ENCODE measurements around the gene HIP1.
"Not testable (repeated sequence)": the region's sequence is repeated elsewhere in the genome, so short reads cannot be mapped to it uniquely, and the experiment has no call there.

HIP1 gene

GRCh38 chr7:75644589-75644988 is 94.2 kb downstream of the HIP1 start:
- DNase-seq (ENCODE audit: low read depth in 2 of 2), result no peak

DNA sequence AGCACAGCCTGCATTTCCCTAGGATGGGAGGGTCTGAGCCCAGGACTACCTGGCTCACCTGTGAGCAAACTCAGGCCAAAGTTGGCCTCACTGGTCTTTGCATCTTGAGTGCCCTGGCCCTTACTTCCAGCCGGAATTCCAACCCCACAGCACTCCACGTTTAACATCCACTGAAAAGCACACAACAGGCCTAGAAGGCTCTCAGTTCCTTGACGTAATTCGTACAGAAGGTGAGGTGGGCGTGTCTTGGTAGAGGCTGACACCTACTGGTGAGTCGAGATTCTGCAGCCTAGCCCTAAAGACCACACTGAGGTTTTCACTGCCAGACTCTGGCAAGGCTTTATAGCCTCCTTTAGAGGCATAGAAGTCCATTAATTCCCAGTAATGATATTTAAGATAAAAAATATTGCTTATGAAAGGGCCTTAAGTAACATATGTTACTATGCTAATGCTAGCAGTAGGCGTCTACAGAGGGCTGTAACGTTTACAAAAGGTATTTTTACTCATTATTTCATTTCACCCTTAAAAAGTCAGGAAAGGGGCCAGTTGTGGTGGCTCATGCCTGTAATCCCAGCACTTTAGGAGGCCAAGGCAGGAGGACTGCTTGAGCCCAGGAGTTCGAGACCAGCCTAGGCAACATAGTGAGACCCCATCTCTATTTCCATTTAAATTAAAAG is 95.8 kb downstream of the HIP1 start:
- peak; percentile 49 to 60 for DNase-seq (ENCODE audit: low read depth in 2 of 2)

DNA sequence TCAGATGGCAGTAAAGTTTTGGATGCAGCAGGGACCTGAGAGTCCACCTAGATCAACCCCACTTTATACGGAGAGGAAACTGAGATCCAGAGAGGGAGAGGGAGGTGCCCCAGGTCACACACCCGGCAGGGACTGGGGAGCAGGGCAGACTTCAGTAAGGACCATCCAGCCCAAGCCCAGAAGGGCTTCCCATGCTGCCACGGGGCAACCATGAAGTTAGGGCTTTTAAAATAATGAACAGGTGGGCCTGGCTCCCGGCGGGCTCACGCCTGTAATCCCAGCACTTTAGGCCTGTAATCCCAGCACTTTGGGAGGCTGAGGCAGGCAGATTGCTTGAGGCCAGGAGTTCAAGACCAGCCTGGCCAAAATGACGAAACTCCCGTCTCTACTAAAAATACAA is 98.5 kb downstream of the HIP1 start:
- DNase-seq (ENCODE audit: low read depth in 2 of 2), result no peak

DNA sequence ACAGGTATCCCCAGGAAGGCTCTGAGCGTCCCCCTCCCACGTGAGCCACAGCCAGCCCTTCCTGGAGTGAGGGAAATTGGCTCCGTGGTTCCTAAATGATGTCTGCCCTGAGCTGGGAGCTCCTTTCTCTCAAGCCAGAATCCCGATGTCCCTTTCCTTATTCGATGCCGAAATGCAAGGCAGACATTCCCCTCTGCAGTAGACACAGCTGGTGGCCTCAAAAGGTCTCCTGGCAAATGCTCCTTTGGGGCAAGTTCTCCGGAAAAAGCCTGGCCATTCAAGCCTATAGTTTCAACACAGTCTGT is 98.9 kb downstream of the HIP1 start:
- no peak for DNase-seq (ENCODE audit: low read depth in 2 of 2)

GRCh38 chr7:75639071-75639885 is 99.5 kb downstream of the HIP1 start:
- no peak for DNase-seq (ENCODE audit: low read depth in 2 of 2)

DNA sequence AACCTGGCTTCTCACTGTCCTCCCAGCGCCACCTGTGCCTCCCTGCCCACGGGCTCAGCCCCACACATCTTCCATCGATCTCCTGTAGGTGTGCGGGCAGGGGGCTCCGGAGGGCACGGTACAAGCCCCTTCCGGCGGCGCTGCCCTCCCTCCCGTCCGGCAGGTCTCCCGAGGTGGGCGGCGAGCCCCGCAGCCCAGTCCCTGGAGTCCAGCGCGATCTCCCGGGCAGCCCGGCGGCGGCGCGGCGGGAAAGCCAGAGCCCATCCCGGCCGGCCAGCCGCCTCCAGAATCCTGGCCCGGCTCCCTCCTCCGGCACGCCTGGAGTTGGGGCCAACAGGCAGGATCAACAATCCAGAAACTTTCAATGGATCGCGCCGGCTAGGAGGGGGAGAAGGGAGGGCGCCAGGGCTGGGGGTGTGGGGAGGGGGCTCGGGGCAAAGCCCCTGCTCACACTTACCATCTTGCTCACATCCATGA is 100.1 kb downstream of the HIP1 start:
- DNase-seq (ENCODE audit: low read depth in 2 of 2), result no peak

- DNase-seq (ENCODE audit: low read depth in 2 of 2), result no peak
Observed at GRCh38 chr7:75637854-75638593, 100.7 kb downstream of the HIP1 start.

DNA sequence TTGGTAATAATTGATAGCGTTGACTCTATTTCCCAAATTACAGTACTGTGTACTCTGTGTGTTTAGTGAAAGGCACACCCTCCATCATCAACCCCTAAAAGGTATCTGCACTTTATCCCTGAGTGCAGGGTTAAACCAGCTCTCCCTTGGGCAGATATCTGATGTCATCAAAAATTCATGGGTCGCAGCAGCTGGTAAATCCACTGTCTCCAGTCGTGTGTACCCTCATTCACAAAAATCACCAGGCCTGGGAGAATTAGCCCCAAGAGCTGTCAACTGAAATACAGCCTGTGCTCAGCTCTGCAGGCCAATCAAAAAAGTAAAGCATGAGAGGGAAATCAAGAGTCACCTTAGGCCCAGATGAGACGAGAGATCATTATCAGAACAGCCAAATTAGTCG is 103.7 kb downstream of the HIP1 start:
- no peak for DNase-seq (ENCODE audit: low read depth in 2 of 2)

GRCh38 chr7:75632587-75632986 is 106.2 kb downstream of the HIP1 start:
- DNase-seq (ENCODE audit: low read depth in 2 of 2), result not testable (repeated sequence)

DNA sequence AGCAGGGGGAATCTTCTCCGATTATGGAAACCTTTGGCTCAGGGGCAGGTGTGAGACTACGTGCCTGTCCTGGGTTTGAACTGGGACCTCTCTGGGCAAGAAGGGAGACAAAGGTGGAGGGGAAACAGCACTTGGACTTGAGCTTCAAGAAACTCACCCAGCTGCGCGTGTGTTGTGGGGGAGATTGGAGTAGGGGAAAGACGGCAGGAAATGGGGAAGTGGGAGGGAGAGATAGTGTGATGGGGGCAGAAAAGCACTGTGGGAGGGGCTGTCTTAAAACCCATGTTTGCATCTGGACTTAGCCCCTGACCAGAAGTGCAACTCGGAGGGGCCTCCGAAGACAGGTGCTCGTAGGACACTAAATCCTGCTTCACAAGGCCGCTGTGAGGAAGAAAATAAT is 107.0 kb downstream of the HIP1 start:
- DNase-seq (ENCODE audit: low read depth in 2 of 2), result no peak

DNA sequence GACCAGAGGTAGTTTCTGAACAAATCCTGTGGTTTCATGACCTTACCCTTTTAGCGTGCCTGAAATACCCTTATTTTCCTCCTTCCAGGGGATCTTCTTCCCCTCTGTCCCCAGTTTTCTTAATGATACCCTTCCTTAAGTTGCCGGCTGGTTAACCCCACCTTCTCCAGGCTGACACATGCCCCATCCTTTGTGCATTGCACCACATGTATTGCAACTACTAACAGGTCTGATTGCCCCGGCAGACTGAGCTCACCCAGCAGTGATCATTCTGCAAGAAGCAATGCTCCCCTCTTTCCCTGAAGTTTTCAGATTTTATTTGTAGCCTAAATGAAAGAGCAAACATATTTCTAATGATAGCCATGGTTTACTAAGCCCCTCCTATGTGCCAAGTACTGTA is 108.2 kb downstream of the HIP1 start:
- DNase-seq (ENCODE audit: low read depth in 2 of 2), result no peak

- DNase-seq (ENCODE audit: low read depth in 2 of 2), result no peak
Observed at GRCh38 chr7:75629044-75629443, 109.7 kb downstream of the HIP1 start.

DNA sequence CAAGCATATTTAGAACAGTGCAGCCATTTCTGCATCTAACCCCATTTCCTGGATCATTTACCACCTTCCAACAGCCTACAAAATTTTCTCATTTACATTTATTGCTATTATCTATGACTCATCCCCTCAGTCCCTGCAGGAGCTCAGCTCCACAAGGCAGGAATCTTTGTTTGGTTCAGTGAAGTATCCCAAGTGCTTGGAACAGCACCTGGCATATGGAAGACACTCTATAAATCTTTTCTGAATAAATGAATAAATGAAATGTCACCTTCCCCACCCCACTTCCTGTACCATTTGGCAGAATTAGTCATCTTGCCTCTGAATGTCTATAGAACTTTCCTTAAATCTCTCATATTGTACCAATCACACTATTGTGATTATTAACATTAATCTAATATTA is 110.7 kb downstream of the HIP1 start:
- no peak for DNase-seq (ENCODE audit: low read depth in 2 of 2)

GRCh38 chr7:75626954-75627353 is 111.8 kb downstream of the HIP1 start:
- no peak for DNase-seq (ENCODE audit: low read depth in 2 of 2)

GRCh38 chr7:75625868-75626267 is 112.9 kb downstream of the HIP1 start:
- no peak for DNase-seq (ENCODE audit: low read depth in 2 of 2)

DNA sequence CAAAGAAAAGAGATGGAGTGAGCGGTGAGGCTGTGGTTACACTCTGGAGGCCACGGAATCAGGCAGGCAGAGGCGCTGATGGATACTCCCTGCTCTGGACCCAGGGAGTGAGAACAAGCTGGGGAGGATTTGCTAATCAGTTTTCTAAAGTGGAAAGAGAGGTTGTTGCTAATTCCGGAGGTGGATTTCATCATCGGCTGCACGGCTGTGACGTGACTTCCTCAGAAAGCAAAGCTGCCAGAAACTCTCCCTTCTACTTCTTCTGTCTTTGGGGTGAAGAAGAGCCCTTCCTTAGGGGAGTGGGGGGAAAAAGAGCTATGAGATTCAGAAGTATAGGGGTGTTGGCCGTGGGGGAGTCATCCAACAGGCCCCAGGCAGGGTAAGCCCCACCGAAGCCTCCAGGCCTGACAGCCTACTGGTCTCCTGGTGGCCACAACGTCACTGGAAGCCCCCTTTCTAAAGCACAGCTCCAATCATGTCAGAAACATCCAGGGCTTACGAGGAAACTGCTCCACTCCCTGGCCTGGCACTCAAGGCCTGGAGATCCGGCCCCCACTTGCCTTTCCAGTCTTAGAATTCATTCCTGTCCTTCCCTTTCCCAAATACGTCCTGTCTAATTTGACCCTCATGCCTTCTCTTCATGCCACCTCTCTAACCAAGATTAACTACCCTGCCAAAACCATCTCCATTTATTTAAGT is 114.5 kb downstream of the HIP1 start:
- no peak for DNase-seq (ENCODE audit: low read depth in 2 of 2)

DNA sequence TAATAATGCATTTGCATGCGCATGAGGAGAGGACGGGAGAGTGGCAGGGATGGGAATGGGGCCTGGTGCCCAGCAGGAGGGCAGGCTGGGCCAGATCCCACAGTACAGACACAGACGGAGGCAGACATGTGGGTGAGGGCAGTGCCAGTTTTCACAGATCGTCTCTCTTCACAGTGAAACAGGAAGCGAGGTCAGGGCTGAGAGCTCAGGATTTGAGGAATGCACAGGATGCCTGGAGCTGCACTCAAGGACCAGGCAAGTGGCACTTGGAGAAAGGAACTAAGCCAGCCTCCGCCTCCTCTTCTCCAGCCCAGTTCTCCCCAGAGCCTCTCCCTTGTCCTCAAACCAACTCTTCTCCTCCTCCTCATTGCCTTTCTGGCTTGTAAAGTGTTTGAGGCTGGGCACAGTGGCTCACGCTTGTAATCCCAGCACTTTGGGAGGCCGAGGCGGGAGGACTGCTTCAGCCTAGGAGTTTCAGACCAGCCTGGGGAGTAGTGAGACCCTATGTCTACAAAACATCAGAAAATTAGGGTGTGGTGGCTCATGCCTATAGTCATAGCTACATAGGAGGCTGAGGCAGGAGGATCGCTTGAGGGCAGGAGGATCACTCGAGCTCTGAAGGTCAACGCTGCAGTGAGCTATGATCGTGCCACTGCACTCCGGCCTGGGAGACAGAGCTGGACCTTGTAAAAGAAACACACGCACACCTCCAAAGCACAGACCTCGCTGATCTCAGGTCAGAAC is 115.2 kb downstream of the HIP1 start:
- DNase-seq (ENCODE audit: low read depth in 2 of 2), result no peak

DNA sequence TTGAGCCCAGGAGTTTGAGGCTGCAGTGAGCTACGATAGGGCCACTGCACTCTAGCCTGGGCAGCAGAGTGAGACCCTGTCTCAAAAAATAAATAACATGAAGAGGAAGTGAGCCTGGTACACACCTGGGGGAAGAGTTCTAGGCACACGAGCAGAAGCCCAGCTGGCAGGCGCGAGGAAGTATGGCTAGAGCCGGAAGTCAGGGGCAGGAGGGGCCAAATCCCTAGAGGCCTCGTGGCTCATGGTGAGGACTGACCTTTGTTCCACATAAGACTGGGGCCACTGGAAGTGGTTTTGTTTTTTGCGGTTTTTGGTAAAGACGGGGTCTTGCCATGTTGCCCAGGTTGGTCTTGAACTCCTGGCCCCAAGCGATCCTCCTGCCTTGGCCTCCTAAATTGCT is 117.6 kb downstream of the HIP1 start:
- DNase-seq (ENCODE audit: low read depth in 2 of 2), result no peak

DNA sequence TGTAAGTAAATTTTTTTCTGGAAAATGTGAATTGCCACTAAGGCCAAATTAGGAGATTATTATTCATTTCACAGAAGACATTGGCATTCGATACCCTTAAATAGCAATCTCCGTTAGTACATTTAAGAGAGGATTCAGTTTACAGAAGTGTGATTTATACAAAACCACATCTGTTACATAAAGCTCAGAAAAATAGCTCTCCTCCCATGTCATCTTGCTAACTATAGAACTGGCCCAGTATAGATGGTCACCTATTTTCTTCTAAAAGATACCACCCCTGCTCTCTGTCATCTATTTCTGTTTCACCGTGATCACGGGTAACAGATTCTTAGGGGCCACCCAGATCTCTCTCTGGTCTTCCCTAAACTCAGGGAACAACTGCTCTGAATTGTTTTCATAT is 119.1 kb downstream of the HIP1 start:
- DNase-seq (ENCODE audit: low read depth in 2 of 2), result no peak

DNA sequence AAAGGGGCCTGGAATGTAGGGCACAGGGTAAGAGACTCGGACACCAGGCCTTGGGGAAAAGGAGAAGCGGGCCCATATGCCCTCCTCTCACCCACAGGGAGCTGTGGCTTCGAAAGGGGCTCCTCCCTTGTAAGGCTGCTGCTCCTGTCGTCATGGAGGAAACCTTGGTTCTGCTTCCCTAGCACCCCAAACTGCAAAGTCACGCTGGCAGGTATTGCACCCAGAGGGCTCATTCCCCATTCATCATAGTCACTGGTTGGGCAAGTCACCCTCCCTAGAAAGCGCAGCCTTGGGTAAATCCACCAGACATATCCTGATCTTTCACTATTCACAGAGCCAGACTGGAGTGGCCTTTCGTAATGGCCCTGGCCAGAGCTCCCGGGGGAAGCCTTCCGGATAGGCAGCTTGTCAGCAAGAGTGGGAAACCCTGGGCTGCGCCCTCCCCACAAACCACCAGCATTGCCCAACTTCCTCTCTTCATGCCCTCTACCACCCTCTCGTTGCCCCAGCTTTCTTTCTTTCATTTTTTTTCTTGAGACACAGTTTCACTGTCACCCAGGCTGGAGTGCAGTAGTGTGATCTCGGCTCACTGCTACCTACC is 121.0 kb downstream of the HIP1 start:
- DNase-seq (ENCODE audit: low read depth in 2 of 2), result no peak

All from stimulated activated CD4-positive, alpha-beta T cell treated with anti-CD3 and anti-CD28 coated beads, Interleukin-15, amount 100 ng/mL, for 48 hours (primary cell).